ENCODE data around the gene NPTN. TPM values are rescaled to one million over a fixed set of nuclear protein-coding genes. Genes with fewer than 3 reads are reported as not detected.

Gene NPTN
- total and polyA plus RNA-seq, 2 experiments from 2014 or later: 56.3 to 113 TPM

- no peak for TF ChIP-seq ZNF331 (CRISPR knock-in tag; IDR thresholded peaks at IDR 0.05; ENCODE audit: low read depth)
Observed at GRCh38 chr15:73560501-73561117, 72.6 kb downstream of the NPTN start (continued).

DNA sequence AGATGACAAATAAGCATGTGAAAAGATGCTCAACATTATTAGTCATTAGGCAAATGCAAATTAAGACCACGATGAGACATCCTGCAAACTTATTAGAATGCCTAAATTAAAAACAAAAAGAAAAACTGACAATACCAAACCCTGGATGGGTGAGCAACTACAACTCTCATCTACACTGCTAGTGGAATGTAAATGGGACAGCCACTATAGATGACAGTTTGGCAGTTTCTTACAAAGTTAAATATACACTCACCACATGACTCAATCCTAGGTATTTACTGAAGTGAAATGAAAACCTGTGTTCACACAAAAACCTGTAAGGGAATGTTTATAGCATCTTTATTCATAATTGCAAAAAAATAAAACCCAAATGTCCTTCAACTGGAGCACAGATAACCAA lies 74.7 kb downstream of the NPTN start:
- Histone ChIP-seq H3F3A (replicated peaks; ENCODE audit: low read depth) (no peaks in the 10 kb centered on the region), H3K27ac (ENCODE audit: low read depth) (no peak overlapping the region), H3K4me1 (ENCODE audit: insufficient read depth) (peaks cover 17% of the 10 kb centered on the region), H3K4me2 (no peak overlapping the region), H3K36me3 (ENCODE audit: insufficient read depth) (peaks cover 29% of the 10 kb centered on the region; the same call in 1 of the 2 replicates), H3K79me2 (replicated peaks; ENCODE audit: insufficient read depth) (peaks cover 4% of the 10 kb centered on the region; the same call in 1 of the 2 replicates), H3K4me3 (no peak overlapping the region), H4K20me1 (replicated peaks; ENCODE audit: insufficient read depth) (no peaks in the 10 kb centered on the region), H3K27me3 (ENCODE audit: insufficient read depth) (no peaks in the 10 kb centered on the region), H2AFZ (no peak overlapping the region), H3K9me2 (ENCODE audit: insufficient read depth) (no peaks in the 10 kb centered on the region)
- TF ChIP-seq EZH2 (IDR thresholded peaks at IDR 0.05; ENCODE audit: low read depth, unreplicated experiment): no peak
- TF ChIP-seq CREB1 (CRISPR knock-in tag; IDR thresholded peaks at IDR 0.05; ENCODE audit: low read depth): no peak
- TF ChIP-seq NANOG (IDR thresholded peaks at IDR 0.05; ENCODE audit: borderline replicate concordance): no peak
- no peak for TF ChIP-seq ZNF331 (CRISPR knock-in tag; IDR thresholded peaks at IDR 0.05; ENCODE audit: low read depth)
- no peak for TF ChIP-seq REST (IDR thresholded peaks at IDR 0.05; ENCODE audit: unreplicated experiment)
- TF ChIP-seq, protein P1, sequence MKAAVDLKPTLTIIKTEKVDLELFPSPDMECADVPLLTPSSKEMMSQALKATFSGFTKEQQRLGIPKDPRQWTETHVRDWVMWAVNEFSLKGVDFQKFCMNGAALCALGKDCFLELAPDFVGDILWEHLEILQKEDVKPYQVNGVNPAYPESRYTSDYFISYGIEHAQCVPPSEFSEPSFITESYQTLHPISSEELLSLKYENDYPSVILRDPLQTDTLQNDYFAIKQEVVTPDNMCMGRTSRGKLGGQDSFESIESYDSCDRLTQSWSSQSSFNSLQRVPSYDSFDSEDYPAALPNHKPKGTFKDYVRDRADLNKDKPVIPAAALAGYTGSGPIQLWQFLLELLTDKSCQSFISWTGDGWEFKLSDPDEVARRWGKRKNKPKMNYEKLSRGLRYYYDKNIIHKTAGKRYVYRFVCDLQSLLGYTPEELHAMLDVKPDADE (IDR thresholded peaks at IDR 0.05): no peak
- no peak for TF ChIP-seq ZNF462 (CRISPR knock-in tag; IDR thresholded peaks at IDR 0.05)
- no peak for TF ChIP-seq EZH2phosphoT487 (IDR thresholded peaks at IDR 0.05; ENCODE audit: unreplicated experiment)
- TF ChIP-seq, protein P2, sequence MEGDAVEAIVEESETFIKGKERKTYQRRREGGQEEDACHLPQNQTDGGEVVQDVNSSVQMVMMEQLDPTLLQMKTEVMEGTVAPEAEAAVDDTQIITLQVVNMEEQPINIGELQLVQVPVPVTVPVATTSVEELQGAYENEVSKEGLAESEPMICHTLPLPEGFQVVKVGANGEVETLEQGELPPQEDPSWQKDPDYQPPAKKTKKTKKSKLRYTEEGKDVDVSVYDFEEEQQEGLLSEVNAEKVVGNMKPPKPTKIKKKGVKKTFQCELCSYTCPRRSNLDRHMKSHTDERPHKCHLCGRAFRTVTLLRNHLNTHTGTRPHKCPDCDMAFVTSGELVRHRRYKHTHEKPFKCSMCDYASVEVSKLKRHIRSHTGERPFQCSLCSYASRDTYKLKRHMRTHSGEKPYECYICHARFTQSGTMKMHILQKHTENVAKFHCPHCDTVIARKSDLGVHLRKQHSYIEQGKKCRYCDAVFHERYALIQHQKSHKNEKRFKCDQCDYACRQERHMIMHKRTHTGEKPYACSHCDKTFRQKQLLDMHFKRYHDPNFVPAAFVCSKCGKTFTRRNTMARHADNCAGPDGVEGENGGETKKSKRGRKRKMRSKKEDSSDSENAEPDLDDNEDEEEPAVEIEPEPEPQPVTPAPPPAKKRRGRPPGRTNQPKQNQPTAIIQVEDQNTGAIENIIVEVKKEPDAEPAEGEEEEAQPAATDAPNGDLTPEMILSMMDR (conservative IDR thresholded peaks at IDR 0.05; ENCODE audit: low read depth in 2 of 2): no peak
- Mint-ChIP-seq H3K36me3 (ENCODE audit: low read depth) (peaks cover 23% of the 10 kb centered on the region), H3K4me3 (no peak overlapping the region), H3K27me3 (ENCODE audit: insufficient read depth, low read depth, poor library complexity) (peaks cover 2% of the 10 kb centered on the region), H3K27ac (no peak overlapping the region), H3K9me3 (no peaks in the 10 kb centered on the region), H3K4me1 (peaks cover 29% of the 10 kb centered on the region)
- DNase-seq (ENCODE audit: low spot score) (no peak), ATAC-seq (no peak)

All from GM23338 (cell line).